ENCODE results near the gene PTPRCAP.
A peak's percentile ranks its signal among the peaks of the same experiment; 100 is the strongest.
"Not testable (repeated sequence)": the region's sequence is repeated elsewhere in the genome, so short reads cannot be mapped to it uniquely, and the experiment has no call there.

The PTPRCAP gene

GRCh38 chr11:67465530-67465929 is 28.0 kb upstream of the PTPRCAP start:
- peak; percentile 4 for DNase-seq (ENCODE audit: low spot score)
- FAIRE-seq: not testable (repeated sequence)

- FAIRE-seq: no peak
Observed at GRCh38 chr11:67465189-67465510, 27.7 kb upstream of the PTPRCAP start.

DNA sequence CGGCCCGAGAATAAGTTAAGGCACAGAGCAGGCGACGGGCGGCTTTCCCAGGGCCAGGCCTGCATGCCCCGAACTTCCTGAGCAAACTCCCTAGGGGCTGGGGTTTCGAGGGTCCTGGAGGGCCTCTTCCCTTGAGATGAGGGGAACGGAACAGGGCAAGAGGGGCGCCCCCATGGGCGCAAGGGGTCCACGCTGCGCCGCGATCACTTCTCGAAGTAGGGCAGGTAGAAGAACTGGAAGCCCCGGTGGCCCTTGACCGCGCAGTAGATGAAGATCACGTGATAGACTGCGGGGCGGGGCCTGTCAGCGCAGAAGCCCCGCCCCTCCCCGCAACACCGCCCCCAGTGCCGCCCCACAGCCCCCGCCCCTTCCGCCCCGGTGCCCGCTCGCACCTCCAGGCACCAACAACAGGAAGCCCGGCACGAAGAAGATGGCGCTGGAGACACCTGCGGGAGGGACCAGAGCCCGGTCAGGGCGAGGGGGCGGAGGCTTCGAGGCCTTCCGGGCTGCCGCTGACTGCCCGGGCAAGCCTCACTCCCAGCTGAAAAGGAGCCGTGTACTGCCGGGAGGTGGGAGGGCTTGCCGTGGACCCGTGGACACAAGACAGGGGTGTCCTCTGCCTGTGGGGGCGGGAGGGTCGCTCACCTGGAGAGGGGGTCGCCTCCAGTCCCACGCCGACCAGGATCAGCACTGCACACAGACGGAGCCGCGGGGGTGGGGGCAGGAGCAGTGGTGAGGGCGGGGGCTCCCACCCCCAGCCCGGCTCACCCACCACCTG is 27.1 kb upstream of the PTPRCAP start:
- no peak for FAIRE-seq
- DNase-seq (ENCODE audit: low spot score): peak; percentile 78

More at GRCh38 chr11:67465189-67465510, 27.7 kb upstream of the PTPRCAP start:
- peak; percentile 5 for DNase-seq (ENCODE audit: low spot score)

GRCh38 chr11:67463680-67464410 is 26.4 kb upstream of the PTPRCAP start:
- no peak for FAIRE-seq
- peak; percentile 75 for DNase-seq (ENCODE audit: low spot score)

DNA sequence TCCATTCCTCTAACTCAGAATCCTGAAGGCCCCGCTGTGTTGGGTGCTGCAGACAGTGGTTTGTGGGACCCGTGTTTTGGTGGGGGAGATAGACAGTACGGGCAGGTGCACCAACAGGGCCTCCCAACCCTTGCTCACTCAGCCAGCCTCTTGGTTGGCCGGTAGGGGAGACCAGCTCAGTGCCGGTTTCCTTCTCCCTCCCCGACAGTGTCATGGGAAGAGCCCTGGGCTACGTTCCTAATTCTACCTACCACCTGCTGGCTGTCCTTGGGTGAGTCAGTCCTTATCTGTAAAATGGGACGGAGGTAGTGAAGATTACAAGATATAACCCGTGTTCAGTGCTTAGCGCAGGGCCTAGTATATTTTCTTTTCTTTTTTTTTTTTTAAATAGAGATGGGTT is 25.7 kb upstream of the PTPRCAP start:
- DNase-seq (ENCODE audit: low spot score) (no peak), FAIRE-seq (no peak)

- FAIRE-seq (no peak), DNase-seq (ENCODE audit: low spot score) (no peak)
Observed at GRCh38 chr11:67458266-67458665, 20.8 kb upstream of the PTPRCAP start.

DNA sequence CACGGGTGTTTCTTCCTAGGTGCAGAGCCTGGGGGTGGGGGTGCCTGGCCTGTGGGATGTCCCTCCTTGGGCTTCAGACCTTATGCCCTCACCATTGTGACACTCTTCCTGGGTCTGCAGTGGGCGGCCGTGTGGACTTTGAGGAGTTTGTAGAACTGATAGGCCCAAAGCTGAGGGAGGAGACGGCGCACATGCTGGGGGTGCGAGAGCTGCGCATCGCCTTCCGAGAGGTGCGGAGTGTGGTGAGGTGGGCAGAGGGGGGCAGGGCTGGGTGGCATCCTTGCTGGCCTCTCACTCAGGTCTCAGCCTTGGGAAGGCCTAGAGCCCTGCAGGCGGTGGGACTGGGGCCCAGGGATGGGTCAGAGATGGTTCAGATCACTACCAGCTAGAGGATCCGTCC is 20.0 kb upstream of the PTPRCAP start:
- DNase-seq (ENCODE audit: low spot score) (no peak), FAIRE-seq (no peak)

- DNase-seq (ENCODE audit: low spot score) (no peak), FAIRE-seq (no peak)
Observed at GRCh38 chr11:67456068-67456705, 18.7 kb upstream of the PTPRCAP start.

GRCh38 chr11:67455054-67455453 is 17.6 kb upstream of the PTPRCAP start, which contains the start of gene CABP4:
CABP4 (plus strand) TSS chr11:67455354; CDS start chr11:67455424, 70 bp downstream.
- DNase-seq (ENCODE audit: low spot score) (no peak), FAIRE-seq (no peak)

GRCh38 chr11:67453816-67454732 is 16.6 kb upstream of the PTPRCAP start:
- no peak for FAIRE-seq
- no peak for DNase-seq (ENCODE audit: low spot score)

GRCh38 chr11:67452141-67452952 is 14.9 kb upstream of the PTPRCAP start, which contains the start of gene GPR152:
GPR152 (minus strand) TSS chr11:67452729; CDS start chr11:67452724, 5 bp downstream.
- no peak for FAIRE-seq

GRCh38 chr11:67451658-67451976 is 14.1 kb upstream of the PTPRCAP start:
- no peak for DNase-seq (ENCODE audit: low spot score)
- no peak for FAIRE-seq

More at GRCh38 chr11:67452141-67452952, 14.9 kb upstream of the PTPRCAP start, which contains the start of gene GPR152:
- no peak for DNase-seq (ENCODE audit: low spot score)

- no peak for DNase-seq (ENCODE audit: low spot score)
- FAIRE-seq: no peak
Observed at GRCh38 chr11:67450796-67451657, 13.5 kb upstream of the PTPRCAP start.

- FAIRE-seq: no peak
Observed at GRCh38 chr11:67449116-67449844, 11.8 kb upstream of the PTPRCAP start.

GRCh38 chr11:67448220-67448609 is 10.7 kb upstream of the PTPRCAP start:
- FAIRE-seq: no peak
- no peak for DNase-seq (ENCODE audit: low spot score)

More at GRCh38 chr11:67449116-67449844, 11.8 kb upstream of the PTPRCAP start:
- no peak for DNase-seq (ENCODE audit: low spot score)

DNA sequence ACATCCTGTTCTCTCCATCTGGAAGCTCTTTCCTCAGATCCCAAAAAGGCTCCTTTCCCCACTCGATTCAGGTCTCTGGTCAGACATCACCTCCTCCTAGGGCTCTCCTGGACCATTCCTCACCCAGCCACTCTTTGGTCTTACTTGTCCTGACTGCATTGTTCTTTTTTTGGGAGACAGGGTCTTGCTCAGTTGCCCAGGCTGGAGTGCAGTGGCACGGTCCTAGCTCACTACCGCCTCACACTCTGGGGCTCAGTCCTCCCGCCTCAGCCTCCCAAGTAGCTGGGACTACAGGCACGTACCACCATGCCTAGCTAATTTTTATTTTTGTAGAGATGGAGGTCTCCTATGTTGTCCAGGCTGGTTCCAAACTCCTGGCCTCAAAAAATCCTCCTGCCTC is 8.0 kb upstream of the PTPRCAP start:
- no peak for FAIRE-seq

GRCh38 chr11:67442504-67443404 is 5.3 kb upstream of the PTPRCAP start:
- FAIRE-seq: no peak
- no peak for DNase-seq (ENCODE audit: low spot score)

More for the DNA sequence above, 8.0 kb upstream of the PTPRCAP start:
- DNase-seq (ENCODE audit: low spot score): no peak
